ENCODE measurements around the gene PPP1R8. TPM values are rescaled to one million over a fixed set of nuclear protein-coding genes. Genes with fewer than 3 reads are reported as not detected.

Gene PPP1R8
- total RNA-seq, 2 donors from 2014 or later, result 8.9 to 11.2 TPM

DNA sequence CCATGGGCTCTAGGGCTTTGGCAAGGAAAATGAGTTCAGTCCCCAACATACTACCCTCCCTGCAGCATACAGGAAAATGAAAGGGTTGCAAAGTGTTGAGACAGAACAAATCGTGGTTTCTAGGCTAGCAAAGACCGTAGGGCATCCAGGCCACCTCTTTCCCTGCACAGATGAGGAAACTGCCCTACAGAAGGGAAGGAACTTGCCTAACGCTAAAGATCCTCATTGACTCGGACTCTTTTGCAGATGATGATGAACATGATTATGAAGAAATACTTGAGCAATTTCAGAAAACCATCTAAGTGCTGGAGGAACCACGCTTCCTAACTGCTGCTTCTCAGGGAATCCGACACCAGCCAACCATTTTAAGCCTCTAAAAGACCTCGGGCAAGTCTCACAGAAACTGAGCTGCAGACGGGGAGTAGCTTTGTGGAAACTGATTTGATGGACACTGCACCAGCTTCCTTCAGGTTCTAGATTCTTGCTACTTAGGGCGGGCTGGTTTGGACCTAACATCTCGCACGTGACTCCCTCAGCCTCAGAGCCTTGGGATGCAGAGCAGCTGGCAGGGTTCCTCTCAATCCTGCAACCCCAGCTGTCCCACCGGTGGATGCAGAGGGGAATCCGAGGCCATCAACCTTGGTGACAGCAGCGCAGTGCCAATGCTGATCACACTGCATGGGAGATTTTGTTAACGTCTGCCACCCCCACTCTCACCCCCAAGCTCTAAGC is 55.2 kb downstream of the PPP1R8 start:
- Histone ChIP-seq H3K36me3 (replicated peaks in 1 of 2; ENCODE audit: insufficient read depth in 1 of 2, low read depth in 2 of 2) (no peaks in the 10 kb centered on the region), H3K27me3 (no peaks in the 10 kb centered on the region), H3K9me3 (no peaks in the 10 kb centered on the region), H3K4me1 (no peaks in the 10 kb centered on the region), H3K27ac (peak overlapping the region in 2 of 4 donors; percentile 28 to 82), H3K4me3 (no peak overlapping the region)
- 78 to 86% methylated on average over 11 to 15 of the region's 15 CpGs for WGBS, 2 donors
- peak in 1 of 4 donors; percentile 51 for DNase-seq
- ATAC-seq, result peak; percentile 30
- intact Hi-C loops (cut with DNase I), result loop anchor here (10.0 kb wide), 1 partner anchor 59 kb away; no protein-coding TSS in a partner anchor
- TF ChIP-seq, protein P1, sequence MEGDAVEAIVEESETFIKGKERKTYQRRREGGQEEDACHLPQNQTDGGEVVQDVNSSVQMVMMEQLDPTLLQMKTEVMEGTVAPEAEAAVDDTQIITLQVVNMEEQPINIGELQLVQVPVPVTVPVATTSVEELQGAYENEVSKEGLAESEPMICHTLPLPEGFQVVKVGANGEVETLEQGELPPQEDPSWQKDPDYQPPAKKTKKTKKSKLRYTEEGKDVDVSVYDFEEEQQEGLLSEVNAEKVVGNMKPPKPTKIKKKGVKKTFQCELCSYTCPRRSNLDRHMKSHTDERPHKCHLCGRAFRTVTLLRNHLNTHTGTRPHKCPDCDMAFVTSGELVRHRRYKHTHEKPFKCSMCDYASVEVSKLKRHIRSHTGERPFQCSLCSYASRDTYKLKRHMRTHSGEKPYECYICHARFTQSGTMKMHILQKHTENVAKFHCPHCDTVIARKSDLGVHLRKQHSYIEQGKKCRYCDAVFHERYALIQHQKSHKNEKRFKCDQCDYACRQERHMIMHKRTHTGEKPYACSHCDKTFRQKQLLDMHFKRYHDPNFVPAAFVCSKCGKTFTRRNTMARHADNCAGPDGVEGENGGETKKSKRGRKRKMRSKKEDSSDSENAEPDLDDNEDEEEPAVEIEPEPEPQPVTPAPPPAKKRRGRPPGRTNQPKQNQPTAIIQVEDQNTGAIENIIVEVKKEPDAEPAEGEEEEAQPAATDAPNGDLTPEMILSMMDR (IDR thresholded peaks at IDR 0.05), result no peak
- peak in 1 of 3 donors; percentile 32 for TF ChIP-seq POLR2A (IDR thresholded peaks at IDR 0.05)

DNA sequence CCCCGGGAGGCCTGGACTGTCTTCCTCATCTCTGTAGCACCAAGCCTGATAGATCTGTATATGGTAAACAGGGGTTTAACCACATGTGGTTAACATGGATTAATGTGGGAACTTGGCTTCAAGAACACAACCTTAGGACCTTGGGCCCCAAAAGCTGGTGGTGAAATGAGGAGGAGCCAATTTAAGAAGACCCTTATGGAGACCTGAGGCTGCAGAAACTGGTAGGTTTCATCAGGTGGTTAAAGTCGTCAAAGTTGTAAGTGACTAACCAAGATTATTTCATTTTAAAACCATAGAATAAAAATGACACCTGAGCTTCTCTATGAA is 55.7 kb downstream of the PPP1R8 start:
- Histone ChIP-seq H3K36me3 (replicated peaks in 1 of 2; ENCODE audit: insufficient read depth in 1 of 2, low read depth in 2 of 2) (no peaks in the 10 kb centered on the region), H3K9me3 (no peaks in the 10 kb centered on the region), H3K4me1 (no peaks in the 10 kb centered on the region), H3K27me3 (no peaks in the 10 kb centered on the region), H3K4me3 (no peak overlapping the region), H3K27ac (peak overlapping the region in 1 of 4 donors; percentile 82)
- intact Hi-C loops (cut with DNase I), result loop anchor here (10.0 kb wide), 1 partner anchor 58 kb away; no protein-coding TSS in a partner anchor
- no peak for DNase-seq
- no peak for TF ChIP-seq POLR2A (IDR thresholded peaks at IDR 0.05)
- TF ChIP-seq, protein P1 (IDR thresholded peaks at IDR 0.05), result no peak
- no peak for ATAC-seq
- WGBS, 2 donors, result 75 to 90% methylated on average over 2 of the region's 2 CpGs

DNA sequence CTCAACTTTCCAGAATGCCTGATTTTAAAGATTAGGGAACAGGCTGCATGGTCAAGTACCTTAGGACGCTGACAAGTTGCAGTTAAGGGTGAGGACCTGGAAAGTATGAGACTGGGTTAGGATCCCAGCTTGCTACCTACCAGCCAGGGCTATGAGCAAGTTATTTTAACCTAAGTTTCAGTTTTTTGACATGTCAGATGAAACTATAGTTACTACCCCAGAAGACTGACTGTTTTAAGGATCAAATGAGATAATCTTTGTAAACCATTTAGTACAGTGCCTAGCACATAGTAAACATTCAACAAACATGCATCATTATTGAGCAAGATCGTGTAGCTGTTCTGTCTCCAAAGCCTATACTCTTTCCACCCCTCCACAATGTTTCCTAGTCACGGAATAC is 56.2 kb downstream of the PPP1R8 start:
- no peaks in the 10 kb centered on the region for H3K4me1 ChIP-seq
- TF ChIP-seq, protein P1 (IDR thresholded peaks at IDR 0.05), result no peak
- no peak for TF ChIP-seq POLR2A (IDR thresholded peaks at IDR 0.05)
- no peak overlapping the region for H3K4me3 ChIP-seq
- WGBS, 2 donors, result 79 to 83% methylated on average over 3 of the region's 3 CpGs
- DNase-seq (no peak), ATAC-seq (no peak)
- no peaks in the 10 kb centered on the region for H3K27me3 ChIP-seq
- H3K27ac ChIP-seq, result peak overlapping the region in 1 of 4 donors; percentile 82
- intact Hi-C loops (cut with DNase I), result loop anchor here (10.0 kb wide), 1 partner anchor 58 kb away; no protein-coding TSS in a partner anchor
- no peaks in the 10 kb centered on the region for H3K9me3 ChIP-seq
- no peaks in the 10 kb centered on the region for H3K36me3 ChIP-seq (replicated peaks in 1 of 2; ENCODE audit: insufficient read depth in 1 of 2, low read depth in 2 of 2)

DNA sequence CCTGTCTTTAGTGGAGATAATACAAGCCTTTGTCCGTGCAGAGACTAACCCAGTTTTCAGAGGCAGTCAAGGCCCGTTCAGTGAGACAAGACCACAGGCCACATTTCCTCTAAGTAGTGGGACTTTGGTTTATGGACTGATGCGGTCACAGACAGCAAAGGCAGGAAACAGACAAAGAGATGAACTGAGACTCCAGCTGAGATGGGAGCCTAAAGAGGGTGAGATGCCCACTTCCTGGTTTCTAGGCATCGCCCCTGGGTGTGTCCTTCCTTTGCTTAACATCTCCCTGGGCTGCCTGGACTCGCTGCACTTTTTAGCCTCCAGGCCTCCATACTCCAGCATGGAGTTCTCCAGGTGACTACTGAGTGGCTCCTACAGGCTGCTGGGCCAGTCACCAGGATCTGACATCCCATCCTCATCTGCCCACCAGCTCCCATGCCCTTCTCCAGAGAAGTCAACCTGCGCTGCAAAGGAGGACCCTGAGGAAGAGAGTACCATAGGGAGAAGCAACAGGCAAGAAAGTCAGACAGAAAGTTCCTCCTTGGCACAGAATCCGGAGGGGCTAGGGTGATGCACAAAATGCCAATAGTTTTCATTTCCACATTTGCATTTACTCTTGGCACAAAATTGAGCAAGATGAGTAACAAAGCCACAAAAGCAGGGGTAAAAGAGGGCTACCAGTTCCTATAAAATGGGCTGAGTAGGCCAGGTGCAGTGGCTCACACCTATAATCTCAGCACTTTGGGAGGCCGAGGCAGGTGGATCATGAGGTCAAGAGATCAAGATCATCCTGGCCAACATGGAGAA is 56.8 kb downstream of the PPP1R8 start:
- H3K27ac ChIP-seq, result peak overlapping the region in 1 of 4 donors; percentile 82
- peaks cover 0 to 3% of the 10 kb centered on the region in 2 donors for H3K36me3 ChIP-seq (replicated peaks in 1 of 2; ENCODE audit: insufficient read depth in 1 of 2, low read depth in 2 of 2)
- ATAC-seq (no peak), DNase-seq (peak in 1 of 4 donors; percentile 43)
- intact Hi-C loops (cut with DNase I), result loop anchor here (10.0 kb wide), 1 partner anchor 57 kb away; no protein-coding TSS in a partner anchor
- no peak overlapping the region for H3K4me3 ChIP-seq
- H3K4me1 ChIP-seq, result no peaks in the 10 kb centered on the region
- no peaks in the 10 kb centered on the region for H3K9me3 ChIP-seq
- 75 to 76% methylated on average over 8 of the region's 8 CpGs for WGBS, 2 donors
- TF ChIP-seq POLR2A (IDR thresholded peaks at IDR 0.05), result no peak
- TF ChIP-seq, protein P1 (IDR thresholded peaks at IDR 0.05), result no peak
- H3K27me3 ChIP-seq, result no peaks in the 10 kb centered on the region
